Lower leg skin (tissue), 3 donors: Measurements from ENCODE around the gene ITPRID2.

Experiments used
- CTCF ChIP-seq, 3 donors: fragments of 450-650 bp; IDR thresholded peaks; one replicate each; pipeline ENCODE4 v1.5.1; 2016; ENCODE audit warnings: antibody characterized with exemption in 3 of 3, mild to moderate bottlenecking in 3 of 3, moderate library complexity in 2 of 3
- POLR2A ChIP-seq, 2 donors: fragments of 450-650 bp; IDR thresholded peaks; one replicate each; pipeline ENCODE4 v1.6.1; 2016 to 2017; ENCODE audit warnings: antibody characterized with exemption in 2 of 2, mild to moderate bottlenecking in 1 of 2, moderate library complexity in 1 of 2

- no peak for TF ChIP-seq POLR2A (IDR thresholded peaks at IDR 0.05)
- no peak for TF ChIP-seq CTCF (IDR thresholded peaks at IDR 0.05)
Measured at GRCh38 chr2:181949047-181949446, 57.5 kb downstream of the ITPRID2 start.
